ENCODE results near the gene PCDHA1.

The PCDHA1 gene

GRCh38 chr5:141001446-141001843 lies 215.5 kb downstream of the PCDHA1 start:
- TF ChIP-seq TCF12 (IDR thresholded peaks at IDR 0.05; ENCODE audit: low read depth) (no peak), NFIC (IDR thresholded peaks at IDR 0.05) (no peak), YY1 (IDR thresholded peaks at IDR 0.05; ENCODE audit: low read depth) (no peak), ZBTB7A (IDR thresholded peaks at IDR 0.05; ENCODE audit: low read depth) (no peak), CREB1 (IDR thresholded peaks at IDR 0.05; ENCODE audit: low read depth) (no peak), FOXM1 (IDR thresholded peaks at IDR 0.05; ENCODE audit: borderline replicate concordance, low read depth) (no peak), RAD21 (IDR thresholded peaks at IDR 0.05; ENCODE audit: low read depth) (no peak), USF1 (IDR thresholded peaks at IDR 0.05) (no peak), TEAD4 (IDR thresholded peaks at IDR 0.05) (no peak), EP300 (IDR thresholded peaks at IDR 0.05; ENCODE audit: borderline replicate concordance) (no peak), CEBPB (IDR thresholded peaks at IDR 0.05) (no peak), EGR1 (IDR thresholded peaks at IDR 0.05) (no peak), REST (IDR thresholded peaks at IDR 0.05; ENCODE audit: low read depth) (no peak), TAF1 (IDR thresholded peaks at IDR 0.05; ENCODE audit: low read depth) (no peak)
- TF ChIP-seq, protein P1, sequence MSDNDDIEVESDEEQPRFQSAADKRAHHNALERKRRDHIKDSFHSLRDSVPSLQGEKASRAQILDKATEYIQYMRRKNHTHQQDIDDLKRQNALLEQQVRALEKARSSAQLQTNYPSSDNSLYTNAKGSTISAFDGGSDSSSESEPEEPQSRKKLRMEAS (IDR thresholded peaks at IDR 0.05), result no peak

DNA sequence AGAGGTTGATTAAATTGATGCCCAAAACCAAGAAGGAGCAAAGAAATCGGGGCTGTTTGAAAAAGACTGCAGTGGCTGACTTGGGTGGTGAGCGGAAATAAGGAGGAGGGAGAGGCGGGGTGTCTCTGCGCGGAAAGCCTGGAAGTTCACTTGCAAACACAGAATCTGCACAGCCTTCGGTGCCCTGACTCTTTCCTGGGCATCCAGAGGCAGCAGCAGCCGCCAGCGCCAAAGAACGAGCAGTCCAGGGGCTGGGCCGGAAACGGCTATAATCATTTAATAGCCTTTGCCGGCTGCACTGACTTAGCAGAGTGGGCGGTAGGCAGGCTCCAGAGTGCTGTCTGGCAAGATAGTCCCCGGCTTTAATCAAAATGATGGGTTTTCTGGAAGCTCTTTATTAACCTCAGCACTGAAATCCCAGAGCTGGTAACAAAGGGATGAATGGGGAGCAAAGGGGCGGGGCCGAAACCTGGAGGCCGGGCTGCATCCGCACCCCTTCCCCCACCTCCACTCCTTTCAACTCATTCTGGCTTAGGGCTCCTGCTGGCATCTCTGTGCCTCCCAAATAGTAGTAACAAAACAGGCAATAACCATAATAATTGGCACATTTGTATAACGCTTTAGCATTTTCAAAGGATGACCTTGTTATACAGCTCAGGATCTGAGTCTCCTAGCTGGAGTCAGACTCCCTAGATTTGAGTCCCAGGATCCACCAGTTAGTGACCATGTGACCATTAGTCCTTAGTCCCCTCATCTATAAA lies 216.1 kb downstream of the PCDHA1 start:
- TF ChIP-seq CREB1 (IDR thresholded peaks at IDR 0.05; ENCODE audit: low read depth), result no peak
- TF ChIP-seq ZBTB7A (IDR thresholded peaks at IDR 0.05; ENCODE audit: low read depth), result no peak
- no peak for TF ChIP-seq REST (IDR thresholded peaks at IDR 0.05; ENCODE audit: low read depth)
- no peak for TF ChIP-seq TAF1 (IDR thresholded peaks at IDR 0.05; ENCODE audit: low read depth)
- TF ChIP-seq, protein P1 (IDR thresholded peaks at IDR 0.05), result no peak
- TF ChIP-seq EGR1 (IDR thresholded peaks at IDR 0.05), result no peak
- TF ChIP-seq YY1 (IDR thresholded peaks at IDR 0.05; ENCODE audit: low read depth), result no peak

GRCh38 chr5:141002605-141002965 lies 216.6 kb downstream of the PCDHA1 start:
- TF ChIP-seq USF1 (IDR thresholded peaks at IDR 0.05), result no peak
- no peak for TF ChIP-seq YY1 (IDR thresholded peaks at IDR 0.05; ENCODE audit: low read depth)
- TF ChIP-seq, protein P1 (IDR thresholded peaks at IDR 0.05), result no peak
- no peak for TF ChIP-seq ZBTB7A (IDR thresholded peaks at IDR 0.05; ENCODE audit: low read depth)
- TF ChIP-seq REST (IDR thresholded peaks at IDR 0.05; ENCODE audit: low read depth), result no peak
- TF ChIP-seq RAD21 (IDR thresholded peaks at IDR 0.05; ENCODE audit: low read depth), result no peak
- TF ChIP-seq TEAD4 (IDR thresholded peaks at IDR 0.05), result no peak
- no peak for TF ChIP-seq CEBPB (IDR thresholded peaks at IDR 0.05)
- TF ChIP-seq EGR1 (IDR thresholded peaks at IDR 0.05), result no peak
- TF ChIP-seq FOXM1 (IDR thresholded peaks at IDR 0.05; ENCODE audit: borderline replicate concordance, low read depth), result no peak
- no peak for TF ChIP-seq TAF1 (IDR thresholded peaks at IDR 0.05; ENCODE audit: low read depth)
- no peak for TF ChIP-seq NFIC (IDR thresholded peaks at IDR 0.05)

GRCh38 chr5:141003031-141003430 lies 217.1 kb downstream of the PCDHA1 start:
- TF ChIP-seq EP300 (IDR thresholded peaks at IDR 0.05; ENCODE audit: borderline replicate concordance) (no peak), EGR1 (IDR thresholded peaks at IDR 0.05) (no peak), TAF1 (IDR thresholded peaks at IDR 0.05; ENCODE audit: low read depth) (no peak), CEBPB (IDR thresholded peaks at IDR 0.05) (no peak), TCF12 (IDR thresholded peaks at IDR 0.05; ENCODE audit: low read depth) (no peak), CREB1 (IDR thresholded peaks at IDR 0.05; ENCODE audit: low read depth) (no peak), FOXM1 (IDR thresholded peaks at IDR 0.05; ENCODE audit: borderline replicate concordance, low read depth) (no peak), TEAD4 (IDR thresholded peaks at IDR 0.05) (no peak), REST (IDR thresholded peaks at IDR 0.05; ENCODE audit: low read depth) (no peak), ZBTB7A (IDR thresholded peaks at IDR 0.05; ENCODE audit: low read depth) (no peak), NFIC (IDR thresholded peaks at IDR 0.05) (no peak), USF1 (IDR thresholded peaks at IDR 0.05) (no peak), YY1 (IDR thresholded peaks at IDR 0.05; ENCODE audit: low read depth) (no peak), RAD21 (IDR thresholded peaks at IDR 0.05; ENCODE audit: low read depth) (no peak)
- TF ChIP-seq, protein P1 (IDR thresholded peaks at IDR 0.05), result no peak
